Stimulated activated CD8-positive, alpha-beta memory T cell treated with anti-CD3 and anti-CD28 coated beads, Interleukin-7, amount 100 ng/mL, for 48 hours (primary cell): ENCODE measurements around the gene ZNF333.

Source experiments
- DNase-seq, 2 donors: peaks; one replicate each; pipeline ENCODE4 v3.0.0-alpha.2; 2020; ENCODE audit warnings: low read depth in 1 of 2; ENCODE audit errors: extremely low read depth in 1 of 2

ZNF333 gene

GRCh38 chr19:14689598-14690503 is at the start of gene ZNF333:
TSS of gene ZNF333 (plus strand) at chr19:14690048. CDS start at chr19:14693492, 3,444 bp downstream.
- DNase-seq: peak; percentile 91 to 99

GRCh38 chr19:14648506-14648905 is 41.3 kb upstream of the ZNF333 start:
- no peak for DNase-seq

GRCh38 chr19:14649020-14649419 is 40.8 kb upstream of the ZNF333 start:
- DNase-seq: no peak

- no peak for DNase-seq
Measured at GRCh38 chr19:14650161-14650560, 39.7 kb upstream of the ZNF333 start.

- no peak for DNase-seq
Measured at GRCh38 chr19:14654786-14655560, 34.9 kb upstream of the ZNF333 start.

- no peak for DNase-seq
Measured at GRCh38 chr19:14655726-14656125, 34.1 kb upstream of the ZNF333 start.

- DNase-seq: no peak
Measured at GRCh38 chr19:14659874-14660489, 29.9 kb upstream of the ZNF333 start.

- DNase-seq: no peak
Measured at GRCh38 chr19:14661372-14661924, 28.4 kb upstream of the ZNF333 start.

GRCh38 chr19:14669940-14670339 is 19.9 kb upstream of the ZNF333 start:
- no peak for DNase-seq

GRCh38 chr19:14670408-14670807 is 19.4 kb upstream of the ZNF333 start:
- no peak for DNase-seq

- no peak for DNase-seq
Measured at GRCh38 chr19:14672188-14672872, 17.5 kb upstream of the ZNF333 start.

- DNase-seq: no peak
Measured at GRCh38 chr19:14673088-14673487, 16.8 kb upstream of the ZNF333 start.

- no peak for DNase-seq
Measured at GRCh38 chr19:14674764-14675163, 15.1 kb upstream of the ZNF333 start, which contains the start of gene ADGRE3. TSS of gene ADGRE3 (minus strand) at chr19:14674844. CDS start at chr19:14674770, 74 bp downstream.

GRCh38 chr19:14676762-14677161 is 13.1 kb upstream of the ZNF333 start:
- no peak for DNase-seq

GRCh38 chr19:14677464-14677863 is 12.4 kb upstream of the ZNF333 start:
- DNase-seq: peak in 1 of 2 donors; percentile 32

- no peak for DNase-seq
Measured at GRCh38 chr19:14678199-14678598, 11.6 kb upstream of the ZNF333 start.

GRCh38 chr19:14682084-14682483 is 7.8 kb upstream of the ZNF333 start:
- DNase-seq: no peak

- DNase-seq: no peak
Measured at GRCh38 chr19:14683439-14683838, 6.4 kb upstream of the ZNF333 start.

GRCh38 chr19:14686411-14686810 is 3.4 kb upstream of the ZNF333 start:
- DNase-seq: no peak

GRCh38 chr19:14694641-14695266 is 4.9 kb downstream of the ZNF333 start:
- DNase-seq: no peak
